B cell (primary cell): Measurements from ENCODE around the gene IP6K2.

ENCODE experiments used
- CTCF ChIP-seq: fragments of 200-600 bp; IDR thresholded peaks from one replicate; pipeline ENCODE4 v1.8.0; 2022; ENCODE audit warnings: antibody characterized with exemption, mild to moderate bottlenecking
- EZH2 ChIP-seq: IDR thresholded peaks from 2 replicates; pipeline ENCODE4 v1.6.1; 2012; ENCODE audit warnings: borderline replicate concordance, low read depth, mild to moderate bottlenecking, moderate library complexity, low read length; ENCODE audit not compliant: insufficient read depth, poor library complexity, severe bottlenecking

GRCh38 chr3:48686538-48687219, 30.3 kb downstream of the IP6K2 start:
- TF ChIP-seq EZH2 (no peak), CTCF (no peak)
